ENCODE results near the gene MAP7.

DNA sequence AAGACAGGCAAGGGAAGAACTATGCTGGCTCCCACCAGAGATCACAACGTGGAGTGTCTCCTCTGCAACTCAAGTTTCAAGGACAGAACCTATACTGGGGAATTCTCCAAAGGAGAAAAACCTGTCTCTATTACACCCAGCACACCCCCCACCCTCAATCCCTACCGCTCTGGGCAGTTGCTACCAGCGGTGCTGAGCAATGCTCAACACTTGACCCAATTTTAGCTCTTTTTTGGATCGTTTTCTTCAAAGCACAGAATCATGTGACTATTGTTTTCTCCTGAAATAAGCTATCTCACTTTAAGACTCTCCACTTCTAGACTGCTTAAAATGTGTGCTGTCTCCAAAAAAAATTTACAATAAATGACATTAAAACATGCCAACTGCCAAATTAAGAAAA is 23.3 kb downstream of the MAP7 start:
- TF ChIP-seq POLR2A (IDR thresholded peaks at IDR 0.05; ENCODE audit: low read depth, low read length) (no peak), CTCF (IDR thresholded peaks at IDR 0.05; ENCODE audit: extremely low read depth in 1 of 2, insufficient read depth in 1 of 2, low read depth in 1 of 2, low read length in 2 of 2) (no peak), POLR2AphosphoS5 (IDR thresholded peaks at IDR 0.05; ENCODE audit: insufficient read depth, low read depth, low read length) (no peak), EZH2 (IDR thresholded peaks at IDR 0.05; ENCODE audit: borderline replicate concordance, low read depth, low read length, severe bottlenecking) (no peak)
